GM21576 (cell line): ENCODE data around the gene MPPED2.

Source experiments
- ATAC-seq: cut with Tn5 transposase; IDR thresholded peaks from one replicate; pipeline ENCODE4 v1.9.1; 2021; ENCODE audit warnings: mild to moderate bottlenecking, moderate library complexity; ENCODE audit not compliant: unreplicated experiment

MPPED2 gene

GRCh38 chr11:30423886-30424285 is 162.3 kb downstream of the MPPED2 start:
- no peak for ATAC-seq

DNA sequence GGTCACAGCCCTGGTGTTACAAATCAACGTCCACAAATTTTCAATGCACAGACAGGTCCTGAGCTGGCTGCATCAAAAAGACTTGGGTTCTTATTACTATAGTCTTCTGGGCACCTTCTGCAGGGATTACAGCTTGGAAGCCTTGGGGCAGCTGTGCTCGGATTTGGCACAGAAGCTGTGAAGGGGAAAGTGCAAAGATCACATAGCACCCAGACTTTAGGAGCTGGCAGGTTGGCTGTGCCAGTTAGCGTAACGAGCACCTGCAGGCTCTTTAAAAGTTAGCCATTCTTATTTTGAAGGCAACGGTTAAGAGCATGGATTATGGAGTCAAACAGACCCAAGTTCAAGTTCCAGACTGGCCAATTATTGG is 162.9 kb downstream of the MPPED2 start:
- ATAC-seq = no peak

- no peak for ATAC-seq
These were observed 163.5 kb downstream of the MPPED2 start for GRCh38 chr11:30422447-30423278.

- ATAC-seq = no peak
These were observed 165.8 kb downstream of the MPPED2 start for GRCh38 chr11:30420233-30420787.

DNA sequence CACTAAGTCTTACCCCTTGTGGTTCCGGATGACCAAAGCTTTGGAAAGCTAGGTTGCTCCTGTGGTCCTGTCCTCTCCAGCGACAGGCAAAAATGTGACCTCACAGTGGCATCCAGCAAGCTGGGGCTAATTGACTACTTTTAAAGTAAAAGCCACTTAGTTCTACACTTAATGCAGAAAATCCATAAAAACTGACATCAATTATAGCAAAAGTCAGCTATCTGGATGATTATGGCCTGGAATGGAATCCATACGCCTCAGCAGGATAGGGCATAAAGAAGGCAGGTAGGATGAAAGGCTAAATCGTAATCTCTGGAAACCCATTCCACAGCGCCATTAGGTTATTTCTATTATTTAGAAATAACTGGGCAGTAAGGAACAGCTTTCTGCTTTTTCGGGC is 171.3 kb downstream of the MPPED2 start:
- ATAC-seq = no peak

DNA sequence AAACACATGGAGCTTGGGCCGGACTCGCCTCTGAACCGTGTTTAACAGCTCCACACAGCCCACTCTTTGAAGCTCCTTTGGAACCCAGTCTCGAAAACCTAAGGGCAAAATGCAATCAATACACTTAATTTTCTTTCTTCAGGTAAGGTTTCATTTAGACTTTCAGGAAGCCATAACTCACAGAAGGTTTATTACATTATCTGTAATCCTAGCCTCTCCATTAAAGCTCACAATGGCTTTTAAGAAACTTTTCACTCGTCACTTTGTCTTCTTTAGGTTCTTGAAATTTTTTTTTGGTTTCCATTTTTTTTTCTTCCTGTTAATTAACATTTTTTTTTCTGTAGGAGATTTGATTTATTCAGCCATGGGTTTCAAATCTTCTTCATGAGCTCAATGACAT is 171.9 kb downstream of the MPPED2 start:
- ATAC-seq = no peak

- ATAC-seq = no peak
These were observed 173.6 kb downstream of the MPPED2 start for GRCh38 chr11:30412509-30412908.

- no peak for ATAC-seq
These were observed 174.8 kb downstream of the MPPED2 start for GRCh38 chr11:30411383-30411782.

GRCh38 chr11:30406978-30407762 is 179.0 kb downstream of the MPPED2 start:
- no peak for ATAC-seq

DNA sequence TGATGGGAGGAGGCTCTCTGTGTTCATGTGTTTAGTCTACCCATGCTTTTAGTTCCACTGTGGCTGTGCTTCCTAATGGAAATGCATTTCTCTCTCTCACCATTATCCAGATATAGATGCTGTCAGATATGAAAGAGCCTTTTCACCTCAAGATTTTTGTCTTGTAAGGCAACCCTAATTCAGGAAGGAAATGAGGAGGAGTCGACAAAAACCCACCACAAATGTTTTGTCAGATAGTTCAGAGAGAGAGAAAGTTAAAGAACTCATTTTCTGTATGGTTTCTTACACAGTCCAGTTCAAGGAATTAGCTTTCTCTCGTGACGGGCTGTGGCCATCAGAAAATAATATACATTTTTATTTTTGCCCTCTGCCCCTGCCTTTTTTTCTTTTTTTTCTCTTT is 180.8 kb downstream of the MPPED2 start:
- ATAC-seq = no peak

DNA sequence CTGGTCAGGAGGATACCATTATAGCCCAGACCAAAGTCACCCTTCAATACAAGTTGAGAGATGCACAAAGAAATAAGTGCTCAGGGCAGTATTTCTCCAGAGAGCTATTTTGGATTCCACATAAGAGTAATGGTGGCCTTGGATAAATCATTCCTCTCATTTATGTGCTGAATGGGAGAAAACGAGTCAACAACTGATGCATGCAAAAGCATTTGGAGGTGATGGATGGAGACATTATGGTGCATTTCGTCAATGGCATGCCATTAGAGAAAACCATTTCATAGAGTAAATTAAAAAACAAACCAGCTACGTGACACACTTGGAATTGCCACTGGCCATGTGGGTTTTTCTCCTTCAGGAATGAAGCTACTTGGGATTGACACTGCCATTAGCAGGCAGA is 182.0 kb downstream of the MPPED2 start:
- ATAC-seq = no peak

- ATAC-seq = no peak
These were observed 190.4 kb downstream of the MPPED2 start for GRCh38 chr11:30395751-30396150.

GRCh38 chr11:30393012-30393411 is 193.1 kb downstream of the MPPED2 start:
- ATAC-seq = no peak

- no peak for ATAC-seq
These were observed 193.8 kb downstream of the MPPED2 start for GRCh38 chr11:30392221-30392784.

GRCh38 chr11:30388957-30389356 is 197.2 kb downstream of the MPPED2 start:
- no peak for ATAC-seq

DNA sequence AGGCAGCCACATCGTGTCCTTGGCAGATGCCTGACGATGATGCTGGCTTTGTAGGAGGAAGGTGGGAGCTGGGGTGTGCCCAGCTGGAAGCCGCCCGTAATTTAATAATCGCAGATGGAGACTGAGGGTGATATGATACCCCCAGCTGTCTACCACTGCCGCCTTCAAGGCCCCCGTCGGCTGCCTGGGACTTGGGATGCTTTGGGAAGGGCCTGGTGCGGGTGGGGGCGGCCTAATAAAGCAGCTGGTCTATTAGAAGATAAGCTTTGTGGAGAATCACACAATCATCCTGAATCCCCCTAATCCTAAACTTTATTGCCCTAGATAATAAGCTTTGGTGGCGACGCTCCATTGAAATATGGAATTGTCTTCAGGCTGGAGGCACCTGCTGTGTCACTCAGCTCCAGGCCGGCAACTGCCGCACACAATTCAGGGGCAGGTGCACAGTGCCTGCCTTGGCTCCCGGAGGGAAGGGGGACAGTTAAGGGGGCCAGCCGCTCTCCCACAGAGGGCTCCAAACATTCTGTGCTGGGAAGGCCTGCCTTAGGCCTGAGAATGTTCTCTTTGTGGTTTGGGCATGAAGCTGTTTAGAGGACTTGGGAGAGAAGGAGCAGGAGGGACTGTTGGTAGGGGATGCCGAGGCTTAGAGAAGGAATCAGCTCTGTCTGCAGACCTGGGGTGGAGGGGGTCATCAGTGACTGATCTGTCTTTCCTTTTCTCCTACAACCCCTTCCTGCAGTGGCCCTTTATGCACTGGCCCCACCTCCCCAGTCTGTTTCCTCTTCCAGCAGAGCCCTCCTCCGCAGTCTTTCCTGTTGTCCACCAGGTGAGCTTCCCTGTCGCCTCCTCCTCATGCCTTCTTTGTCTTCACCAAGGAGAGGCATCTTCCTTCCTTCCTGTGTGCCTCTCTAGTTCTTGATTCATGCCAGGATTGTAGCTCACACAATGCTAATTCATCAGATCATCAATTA is 198.0 kb downstream of the MPPED2 start:
- no peak for ATAC-seq

DNA sequence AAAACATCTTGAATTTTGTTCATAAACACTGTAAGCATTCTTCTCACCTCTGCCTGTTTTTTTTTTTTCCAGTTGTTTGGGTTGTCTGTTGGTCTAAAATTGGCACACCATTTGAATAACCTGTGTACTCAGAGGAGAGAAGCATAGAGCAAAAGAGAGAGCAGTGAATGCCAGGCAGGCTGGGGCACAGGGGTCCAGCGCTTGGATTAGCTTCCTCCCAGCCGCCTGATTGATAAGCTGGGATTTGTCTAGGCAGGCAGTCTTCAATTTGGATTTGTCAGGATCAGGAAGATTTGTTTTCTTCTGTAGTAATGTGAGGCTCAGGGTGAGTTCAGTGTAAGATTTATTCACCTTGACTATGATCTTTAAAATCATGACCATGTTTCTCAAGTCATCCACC is 204.3 kb downstream of the MPPED2 start:
- no peak for ATAC-seq

- no peak for ATAC-seq
These were observed 205.3 kb downstream of the MPPED2 start for GRCh38 chr11:30380846-30381245.

- no peak for ATAC-seq
These were observed 208.8 kb downstream of the MPPED2 start for GRCh38 chr11:30377347-30377746.

- no peak for ATAC-seq
These were observed 216.0 kb downstream of the MPPED2 start for GRCh38 chr11:30370164-30370563.
